Measurements from ENCODE around the gene OR4D11.

DNA sequence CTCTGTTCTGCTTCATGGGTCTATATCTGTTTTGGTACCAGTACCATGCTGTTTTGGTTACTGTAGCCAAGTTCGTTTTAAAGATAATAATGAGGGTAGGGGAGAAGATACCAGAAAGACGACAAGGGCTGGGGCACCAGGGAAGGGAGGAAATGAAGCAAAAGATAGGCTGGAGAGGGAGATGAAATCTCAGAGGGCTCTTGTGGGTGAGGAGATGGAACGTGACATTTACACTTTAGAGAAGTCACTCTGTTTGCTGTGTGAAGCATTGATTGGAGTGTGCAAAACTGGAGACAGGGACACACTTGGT, 41.4 kb downstream of the OR4D11 start:
- no peak for TF ChIP-seq OSR1 (CRISPR knock-in tag; IDR thresholded peaks at IDR 0.05)
- no peak for TF ChIP-seq RARB (CRISPR knock-in tag; IDR thresholded peaks at IDR 0.05)
- TF ChIP-seq TOX (CRISPR knock-in tag; IDR thresholded peaks at IDR 0.05; ENCODE audit: borderline replicate concordance) = no peak
